Stomach (tissue), 9 donors: ENCODE measurements around the gene SARM1. TPM values are rescaled to one million over a fixed set of nuclear protein-coding genes. Genes with fewer than 3 reads are reported as not detected.

Experiments used
- DNase-seq, 2 donors: peaks; one replicate each; pipeline versions ENCODE4 v3.0.0 to v3.0.0-alpha.2; 2013 to 2019
- H3K27ac ChIP-seq, 5 donors: fragments of 200-600 bp in 4 of 5; sonication (generic) in 4 of 5; one replicate each; pipeline ENCODE4 v1.5.1; 2013 to 2019; ENCODE audit warnings: mild to moderate bottlenecking in 1 of 5, moderate library complexity in 1 of 5
- H3K27me3 ChIP-seq, 3 donors: fragments of 200-600 bp; sonication (generic); one replicate each; pipeline ENCODE4 v1.5.1; 2017 to 2019; ENCODE audit warnings: mixed run types in 1 of 3
- H3K36me3 ChIP-seq, 4 donors: fragments of 200-600 bp; sonication (generic); 1 replicate in 3 of 4; 2 replicates in 1 of 4; pipeline ENCODE4 v1.5.1; 2016 to 2019
- H3K4me1 ChIP-seq, 4 donors: fragments of 200-600 bp; sonication (generic); one replicate each; pipeline ENCODE4 v1.5.1; 2016 to 2019
- H3K4me3 ChIP-seq, 4 donors: fragments of 200-600 bp; sonication (generic) in 3 of 4; one replicate each; pipeline ENCODE4 v1.5.1; 2016 to 2019; ENCODE audit warnings: mild to moderate bottlenecking in 1 of 4
- H3K9me3 ChIP-seq, 4 donors: fragments of 200-600 bp; sonication (generic); one replicate each; pipeline ENCODE4 v1.5.1; 2016 to 2019
- CTCF ChIP-seq, 7 experiments: fragments of 450-650 bp in 4 of 7; fragments of 200-600 bp in 3 of 7; sonication (generic) in 3 of 7; IDR thresholded peaks; one replicate each; pipeline ENCODE4 v1.5.1; 2016 to 2019; ENCODE audit warnings: antibody characterized with exemption in 7 of 7, control low read depth in 2 of 7, mild to moderate bottlenecking in 1 of 7
- EP300 ChIP-seq: sonication (generic); formaldehyde crosslinking; IDR thresholded peaks from one replicate; pipeline ENCODE4 v1.6.1; 2017; ENCODE audit warnings: antibody characterized with exemption
- POLR2A ChIP-seq, 4 donors: fragments of 450-650 bp; IDR thresholded peaks; one replicate each; pipeline ENCODE4 v1.6.1; 2016; ENCODE audit warnings: antibody characterized with exemption in 4 of 4, control low read depth in 2 of 4, mild to moderate bottlenecking in 1 of 4, moderate library complexity in 1 of 4
- POLR2AphosphoS5 ChIP-seq, 3 donors: sonication (generic); formaldehyde crosslinking; IDR thresholded peaks; one replicate each; pipeline ENCODE4 v1.6.1; 2016; ENCODE audit warnings: antibody characterized with exemption in 3 of 3
- WGBS, 5 donors: extraction: QIAGEN DNeasy Blood & Tissue Kit in 3 of 5; methylation state at CpG; one replicate each; pipeline versions ENCODE4 v1.1.5 to v1.1.7; 2013 to 2018; 5-methylcytosine and 5-hydroxymethylcytosine counted together
- intact Hi-C: fragments of 100-400 bp; cut with DNase I; formaldehyde crosslinking; loops from one replicate; pipeline ENCODE4 v1.15.1; 2023; ENCODE audit warnings: low total_unique reads
- polyA plus RNA-seq, 3 donors: library from polyadenylated mRNA; stranded (reverse); fragments of 200-250 nt; gene quantifications; one replicate each; pipeline ENCODE4 v1.2.3, GENCODE V29; 2013
- total RNA-seq, 5 donors: library from RNA; depleted of rRNA; stranded (reverse); fragments of >200 nt; gene quantifications; one replicate each; pipeline versions ENCODE4 v1.1.0 to v1.2.3, GENCODE V29; 2014 to 2016
- donor health status: healthy with polysubstance abuse.
- donor health status: Bipolar disorder and iron deficiency.
- donor health status: healthy.

Gene SARM1
- total and polyA plus RNA-seq, 8 donors, result 4.6 to 58.3 (median 11.7) TPM

- TF ChIP-seq CTCF (IDR thresholded peaks at IDR 0.05) (no peak), POLR2AphosphoS5 (IDR thresholded peaks at IDR 0.05) (no peak), POLR2A (IDR thresholded peaks at IDR 0.05) (no peak), EP300 (no peak)
Measured at GRCh38 chr17:28390141-28390540, 18.6 kb downstream of the SARM1 start.

GRCh38 chr17:28390563-28390962, 19.1 kb downstream of the SARM1 start:
- Histone ChIP-seq H3K4me3 (no peak overlapping the region), H3K9me3 (no peaks in the 10 kb centered on the region), H3K27ac (no peak overlapping the region), H3K4me1 (peaks cover 0 to 3% (median 2%) of the 10 kb centered on the region in 4 donors), H3K36me3 (peaks cover 31 to 90% (median 84%) of the 10 kb centered on the region in 4 donors), H3K27me3 (no peaks in the 10 kb centered on the region)
- 83 to 98% (median 96%) methylated on average over 2 of the region's 2 CpGs for WGBS, 5 donors
- DNase-seq, result no peak
- TF ChIP-seq EP300 (no peak), POLR2AphosphoS5 (IDR thresholded peaks at IDR 0.05) (no peak), CTCF (IDR thresholded peaks at IDR 0.05) (no peak), POLR2A (IDR thresholded peaks at IDR 0.05) (no peak)
- intact Hi-C loops, result no loop called here

More at GRCh38 chr17:28390141-28390540, 18.6 kb downstream of the SARM1 start:
- 73 to 84% (median 83%) methylated on average over 1 of the region's 1 CpG for WGBS, 5 donors
- DNase-seq, result no peak
- Histone ChIP-seq H3K27ac (no peak overlapping the region), H3K4me1 (peaks cover 0 to 8% (median 6%) of the 10 kb centered on the region in 4 donors), H3K36me3 (peaks cover 31 to 85% (median 80%) of the 10 kb centered on the region in 4 donors), H3K27me3 (no peaks in the 10 kb centered on the region), H3K9me3 (no peaks in the 10 kb centered on the region), H3K4me3 (no peak overlapping the region)
- intact Hi-C loops, result no loop called here

GRCh38 chr17:28390984-28391383, 19.5 kb downstream of the SARM1 start:
- Histone ChIP-seq H3K36me3 (peaks cover 35 to 94% (median 89%) of the 10 kb centered on the region in 4 donors), H3K27ac (no peak overlapping the region), H3K27me3 (no peaks in the 10 kb centered on the region), H3K4me3 (no peak overlapping the region), H3K4me1 (no peaks in the 10 kb centered on the region), H3K9me3 (no peaks in the 10 kb centered on the region)
- no peak for DNase-seq
- intact Hi-C loops, result no loop called here
- no peak for TF ChIP-seq POLR2AphosphoS5 (IDR thresholded peaks at IDR 0.05)
- no peak for TF ChIP-seq CTCF (IDR thresholded peaks at IDR 0.05)
- no peak for TF ChIP-seq EP300
- TF ChIP-seq POLR2A (IDR thresholded peaks at IDR 0.05), result no peak
- WGBS, 5 donors, result 83 to 100% (median 96%) methylated on average over 1 of the region's 1 CpG

GRCh38 chr17:28391401-28391800, 19.9 kb downstream of the SARM1 start:
- Histone ChIP-seq H3K27ac (no peak overlapping the region), H3K4me1 (no peaks in the 10 kb centered on the region), H3K9me3 (no peaks in the 10 kb centered on the region), H3K27me3 (no peaks in the 10 kb centered on the region), H3K4me3 (no peak overlapping the region), H3K36me3 (peaks cover 36 to 96% (median 92%) of the 10 kb centered on the region in 4 donors)
- TF ChIP-seq POLR2AphosphoS5 (IDR thresholded peaks at IDR 0.05), result no peak
- WGBS, 5 donors, result 42 to 69% (median 67%) methylated on average over 2 of the region's 2 CpGs
- intact Hi-C loops, result no loop called here
- DNase-seq, result no peak

- no peaks in the 10 kb centered on the region for H3K4me1 ChIP-seq
- TF ChIP-seq POLR2AphosphoS5 (IDR thresholded peaks at IDR 0.05) (no peak), POLR2A (IDR thresholded peaks at IDR 0.05) (no peak), EP300 (no peak), CTCF (IDR thresholded peaks at IDR 0.05) (no peak)
- WGBS, 5 donors, result 69 to 84% (median 79%) methylated on average over 10 of the region's 10 CpGs
- peaks cover 36 to 100% (median 98%) of the 10 kb centered on the region in 4 donors for H3K36me3 ChIP-seq
- no peak overlapping the region for H3K27ac ChIP-seq
- H3K27me3 ChIP-seq, result no peaks in the 10 kb centered on the region
- intact Hi-C loops, result no loop called here
- no peaks in the 10 kb centered on the region for H3K9me3 ChIP-seq
- no peak overlapping the region for H3K4me3 ChIP-seq
- DNase-seq, result no peak
Measured at GRCh38 chr17:28392491-28392890, 21.0 kb downstream of the SARM1 start.
